ENCODE data around the gene STAT6.
A peak's percentile ranks its signal among the peaks of the same experiment; 100 is the strongest.

The STAT6 gene

DNA sequence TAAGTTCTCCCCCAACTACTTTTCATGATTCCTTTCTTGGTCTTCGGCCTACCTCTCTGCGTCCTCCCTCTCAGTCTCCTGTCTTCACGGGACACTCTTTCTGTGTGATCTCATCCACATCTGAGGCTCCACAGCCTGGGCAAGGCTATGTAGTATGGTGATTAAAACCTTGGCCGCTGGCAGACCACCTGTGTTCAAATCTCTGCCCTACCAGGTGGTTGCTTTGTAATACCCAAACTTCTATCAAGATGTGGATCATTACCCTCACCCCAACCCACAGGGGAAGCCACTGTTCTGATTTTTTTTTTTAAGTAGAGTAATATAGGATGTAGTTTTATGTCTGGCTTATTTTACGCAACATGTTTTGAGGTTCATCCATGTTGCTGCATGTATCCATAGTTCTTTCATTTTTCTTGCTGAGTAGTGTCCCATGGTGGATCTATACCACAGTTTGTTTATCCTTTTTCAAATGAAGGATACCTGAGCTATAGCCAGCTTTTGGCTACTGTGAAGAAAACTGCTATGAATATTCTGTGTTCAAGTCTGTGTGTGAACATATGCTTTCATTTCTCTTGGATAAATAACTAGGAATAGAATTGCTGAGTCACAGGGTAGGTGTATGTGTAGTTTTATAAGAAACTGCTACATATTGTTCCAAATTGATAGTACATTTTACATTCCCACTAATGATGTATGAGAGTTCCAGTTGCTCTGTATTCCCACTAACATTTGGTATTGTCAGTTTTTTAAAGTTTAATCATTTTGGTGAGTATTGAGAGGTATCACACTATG, 8.3 kb upstream of the STAT6 start:
- H2AFZ ChIP-seq, result no peak overlapping the region
- TF ChIP-seq, protein P1, sequence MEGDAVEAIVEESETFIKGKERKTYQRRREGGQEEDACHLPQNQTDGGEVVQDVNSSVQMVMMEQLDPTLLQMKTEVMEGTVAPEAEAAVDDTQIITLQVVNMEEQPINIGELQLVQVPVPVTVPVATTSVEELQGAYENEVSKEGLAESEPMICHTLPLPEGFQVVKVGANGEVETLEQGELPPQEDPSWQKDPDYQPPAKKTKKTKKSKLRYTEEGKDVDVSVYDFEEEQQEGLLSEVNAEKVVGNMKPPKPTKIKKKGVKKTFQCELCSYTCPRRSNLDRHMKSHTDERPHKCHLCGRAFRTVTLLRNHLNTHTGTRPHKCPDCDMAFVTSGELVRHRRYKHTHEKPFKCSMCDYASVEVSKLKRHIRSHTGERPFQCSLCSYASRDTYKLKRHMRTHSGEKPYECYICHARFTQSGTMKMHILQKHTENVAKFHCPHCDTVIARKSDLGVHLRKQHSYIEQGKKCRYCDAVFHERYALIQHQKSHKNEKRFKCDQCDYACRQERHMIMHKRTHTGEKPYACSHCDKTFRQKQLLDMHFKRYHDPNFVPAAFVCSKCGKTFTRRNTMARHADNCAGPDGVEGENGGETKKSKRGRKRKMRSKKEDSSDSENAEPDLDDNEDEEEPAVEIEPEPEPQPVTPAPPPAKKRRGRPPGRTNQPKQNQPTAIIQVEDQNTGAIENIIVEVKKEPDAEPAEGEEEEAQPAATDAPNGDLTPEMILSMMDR (IDR thresholded peaks at IDR 0.05), result no peak
- no peak overlapping the region for H3K27ac ChIP-seq
- H3K4me2 ChIP-seq (ENCODE audit: low read length), result no peak overlapping the region
- H3K4me3 ChIP-seq (ENCODE audit: low read depth, low read length), result no peak overlapping the region
- no peak overlapping the region for H3K9ac ChIP-seq
- no peaks in the 10 kb centered on the region for H3K4me1 ChIP-seq
- H3K36me3 ChIP-seq (ENCODE audit: control insufficient read depth, insufficient read depth, low read length), result no peaks in the 10 kb centered on the region
- no peaks in the 10 kb centered on the region for H3K27me3 ChIP-seq (ENCODE audit: control insufficient read depth, insufficient read depth, low read length)
- H3K79me2 ChIP-seq, result peaks cover 4% of the 10 kb centered on the region
- H3K9me3 ChIP-seq (ENCODE audit: control insufficient read depth, low read length), result no peaks in the 10 kb centered on the region

GRCh38 chr12:57118711-57119271, 7.6 kb upstream of the STAT6 start:
- H3K9me3 ChIP-seq (ENCODE audit: control insufficient read depth, low read length), result no peaks in the 10 kb centered on the region
- H3K27ac ChIP-seq, result no peak overlapping the region
- no peak overlapping the region for H2AFZ ChIP-seq
- no peaks in the 10 kb centered on the region for H3K4me1 ChIP-seq
- H3K4me2 ChIP-seq (ENCODE audit: low read length), result no peak overlapping the region
- no peaks in the 10 kb centered on the region for H3K27me3 ChIP-seq (ENCODE audit: control insufficient read depth, insufficient read depth, low read length)
- H3K79me2 ChIP-seq, result peaks cover 2% of the 10 kb centered on the region
- no peaks in the 10 kb centered on the region for H3K36me3 ChIP-seq (ENCODE audit: control insufficient read depth, insufficient read depth, low read length)
- H3K4me3 ChIP-seq (ENCODE audit: low read depth, low read length), result no peak overlapping the region
- H3K9ac ChIP-seq, result no peak overlapping the region
- TF ChIP-seq, protein P1 (IDR thresholded peaks at IDR 0.05), result no peak

- TF ChIP-seq, protein P1 (IDR thresholded peaks at IDR 0.05), result no peak
- Histone ChIP-seq H3K27me3 (ENCODE audit: control insufficient read depth, insufficient read depth, low read length) (no peaks in the 10 kb centered on the region), H3K27ac (no peak overlapping the region), H2AFZ (no peak overlapping the region), H3K9ac (no peak overlapping the region), H3K36me3 (ENCODE audit: control insufficient read depth, insufficient read depth, low read length) (no peaks in the 10 kb centered on the region), H3K9me3 (ENCODE audit: control insufficient read depth, low read length) (no peaks in the 10 kb centered on the region), H3K4me2 (ENCODE audit: low read length) (no peak overlapping the region), H3K4me1 (peaks cover 4% of the 10 kb centered on the region), H3K4me3 (ENCODE audit: low read depth, low read length) (no peak overlapping the region), H3K79me2 (peaks cover 2% of the 10 kb centered on the region)
Measured at GRCh38 chr12:57116580-57117281, 5.6 kb upstream of the STAT6 start.

- TF ChIP-seq, protein P1 (IDR thresholded peaks at IDR 0.05), result peak; percentile 90
- no peaks in the 10 kb centered on the region for H3K27me3 ChIP-seq (ENCODE audit: control insufficient read depth, insufficient read depth, low read length)
- peak overlapping the region; percentile 95 for H3K27ac ChIP-seq
- peaks cover 2% of the 10 kb centered on the region for H3K79me2 ChIP-seq
- peak overlapping the region; percentile 80 for H3K4me3 ChIP-seq (ENCODE audit: low read depth, low read length)
- H2AFZ ChIP-seq, result peak overlapping the region; percentile 87
- H3K4me1 ChIP-seq, result peaks cover 12% of the 10 kb centered on the region
- H3K4me2 ChIP-seq (ENCODE audit: low read length), result peak overlapping the region; percentile 94
- H3K9ac ChIP-seq, result no peak overlapping the region
- H3K9me3 ChIP-seq (ENCODE audit: control insufficient read depth, low read length), result no peaks in the 10 kb centered on the region
- no peaks in the 10 kb centered on the region for H3K36me3 ChIP-seq (ENCODE audit: control insufficient read depth, insufficient read depth, low read length)
Measured at GRCh38 chr12:57112492-57113294, 1.5 kb upstream of the STAT6 start.
